IMR-90 (cell line): ENCODE measurements around the gene HAND1. TPM values are rescaled to one million over a fixed set of nuclear protein-coding genes. Genes with fewer than 3 reads are reported as not detected.

ENCODE experiments used
- ATAC-seq: fragments of 200-7000 bp; cut with Tn5 transposase; 2 replicates; pipeline ENCODE4 v1.9.1; 2020; ENCODE audit warnings: low read depth, mild to moderate bottlenecking, moderate library complexity
- BruUV-seq: library from RNA; stranded (reverse); fragments of 400-500 nt; replicated peaks from 2 replicates; lab custom pipeline; 2021; lab: Mats Ljungman, UMichigan
- CTCF ChIA-PET: fragments of 300-600 bp; formaldehyde crosslinking; extraction: SDS; loops from one replicate; lab custom pipeline; 2021; ENCODE audit warnings: antibody characterized with exemption; lab: Yijun Ruan, JAX
- POLR2A ChIA-PET: fragments of 300-600 bp; sonication (Branson Sonifier 250); formaldehyde crosslinking; loops from one replicate; lab custom pipeline; 2022; ENCODE audit warnings: antibody characterized with exemption; ENCODE audit not compliant: unreplicated experiment; lab: Charles Lee
- DNase-seq: peaks from one replicate; pipeline ENCODE4 v3.0.0; 2013
- H2AFZ ChIP-seq: replicated peaks from 2 replicates; pipeline ENCODE3; 2013; ENCODE audit warnings: low read length, mild to moderate bottlenecking; ENCODE audit not compliant: poor library complexity
- H2AK5ac ChIP-seq: 2 replicates; pipeline ENCODE4 v1.6.1; 2013; ENCODE audit warnings: low read depth, low read length, inconsistent platforms
- H2AK9ac ChIP-seq: replicated peaks from 2 replicates; pipeline ENCODE3; 2013; ENCODE audit warnings: mild to moderate bottlenecking, low read depth, low read length, moderate library complexity; ENCODE audit not compliant: poor library complexity
- H2BK120ac ChIP-seq: 2 replicates; pipeline ENCODE4 v1.6.1; 2013; ENCODE audit warnings: low read depth, low read length, inconsistent platforms
- H2BK15ac ChIP-seq: 3 replicates; pipeline ENCODE4 v1.6.1; 2013; ENCODE audit warnings: low read depth, low read length, inconsistent platforms
- H2BK20ac ChIP-seq: 2 replicates; pipeline ENCODE4 v1.6.1; 2013; ENCODE audit warnings: low read depth, mild to moderate bottlenecking, inconsistent platforms, low read length, moderate library complexity
- H2BK5ac ChIP-seq: 2 replicates; pipeline ENCODE4 v1.6.1; 2013; ENCODE audit warnings: mild to moderate bottlenecking, low read depth, low read length, inconsistent platforms; ENCODE audit not compliant: poor library complexity, severe bottlenecking
- H3K14ac ChIP-seq: replicated peaks from 2 replicates; pipeline ENCODE4 v1.6.1; 2013; ENCODE audit warnings: low read depth, low read length, inconsistent platforms
- H3K18ac ChIP-seq: 2 replicates; pipeline ENCODE4 v1.6.1; 2013; ENCODE audit warnings: low read depth, low read length, control low read depth
- H3K23ac ChIP-seq: 2 replicates; pipeline ENCODE4 v1.6.1; 2013; ENCODE audit warnings: low read depth, low read length, inconsistent platforms
- H3K27ac ChIP-seq: 2 replicates; pipeline ENCODE4 v1.5.1; 2013; ENCODE audit warnings: mild to moderate bottlenecking, control low read depth, low read length; ENCODE audit not compliant: insufficient read depth
- H3K27me3 ChIP-seq: 2 replicates; pipeline ENCODE4 v1.6.1; 2013; ENCODE audit warnings: low read length; ENCODE audit not compliant: control insufficient read depth, insufficient read depth
- H3K36me3 ChIP-seq: 2 replicates; pipeline ENCODE4 v1.6.1; 2013; ENCODE audit warnings: low read length, mixed read lengths; ENCODE audit not compliant: control insufficient read depth, insufficient read depth
- H3K4ac ChIP-seq: 2 replicates; pipeline ENCODE4 v1.6.1; 2013; ENCODE audit warnings: low read depth, low read length, inconsistent platforms
- H3K4me1 ChIP-seq: 2 replicates; pipeline ENCODE4 v1.6.1; 2013; ENCODE audit warnings: low read length, mixed read lengths; ENCODE audit not compliant: control insufficient read depth, insufficient read depth
- H3K4me2 ChIP-seq: 2 replicates; pipeline ENCODE4 v1.6.1; 2013; ENCODE audit warnings: low read depth, mild to moderate bottlenecking, control low read depth, low read length, moderate library complexity
- H3K4me3 ChIP-seq: 2 replicates; pipeline ENCODE4 v1.5.1; 2013; ENCODE audit warnings: low read depth, mild to moderate bottlenecking, control low read depth, low read length, moderate library complexity; ENCODE audit not compliant: insufficient read depth
- H3K56ac ChIP-seq: 2 replicates; pipeline ENCODE4 v1.6.1; 2013; ENCODE audit warnings: low read length, inconsistent platforms; ENCODE audit not compliant: insufficient read depth; ENCODE audit errors: extremely low read depth
- H3K79me1 ChIP-seq, 2 experiments: 2 replicates each; pipeline ENCODE4 v1.6.1; 2013; ENCODE audit warnings: low read length in 2 of 2, inconsistent platforms in 1 of 2, low read depth in 1 of 2
- H3K9ac ChIP-seq: 2 replicates; pipeline ENCODE4 v1.6.1; 2013; ENCODE audit warnings: low read depth, low read length, control low read depth
- H3K9me1 ChIP-seq: 2 replicates; pipeline ENCODE4 v1.6.1; 2013; ENCODE audit warnings: low read length, inconsistent platforms; ENCODE audit not compliant: insufficient read depth
- H3K9me3 ChIP-seq: 2 replicates; pipeline ENCODE4 v1.6.1; 2013; ENCODE audit warnings: low read length; ENCODE audit not compliant: control insufficient read depth, insufficient read depth
- H4K20me1 ChIP-seq: 2 replicates; pipeline ENCODE4 v1.6.1; 2013; ENCODE audit warnings: low read length, inconsistent platforms; ENCODE audit not compliant: insufficient read depth
- H4K5ac ChIP-seq: 2 replicates; pipeline ENCODE4 v1.6.1; 2013; ENCODE audit warnings: mild to moderate bottlenecking, low read depth, low read length, control low read depth
- H4K8ac ChIP-seq, 2 experiments: 2 replicates each; pipeline ENCODE4 v1.6.1; 2013; ENCODE audit warnings: low read depth in 2 of 2, low read length in 2 of 2, control low read depth in 1 of 2, inconsistent platforms in 1 of 2
- H4K91ac ChIP-seq: 2 replicates; pipeline ENCODE4 v1.6.1; 2013; ENCODE audit warnings: low read depth, low read length, inconsistent platforms; ENCODE audit not compliant: insufficient read depth
- CEBPB ChIP-seq: IDR thresholded peaks from 2 replicates; pipeline ENCODE4 v1.6.1; 2012; ENCODE audit warnings: low read depth, low read length, improper control_type of control experiment
- RCOR1 ChIP-seq: IDR thresholded peaks from 2 replicates; pipeline ENCODE4 v1.6.1; 2012; ENCODE audit warnings: mild to moderate bottlenecking, low read length, improper control_type of control experiment; ENCODE audit not compliant: insufficient replicate concordance
- WGBS, 2 experiments: methylation state at CpG; one replicate each; pipeline versions ENCODE4 v1.1.5 to v1.1.7; 2013; ENCODE audit warnings: missing lambda C conversion rate in 2 of 2; ENCODE audit not compliant: insufficient read length in 1 of 2; ENCODE audit errors: extremely low coverage in 2 of 2; 5-methylcytosine and 5-hydroxymethylcytosine counted together
- dilution Hi-C: fragments of 300-500 bp; cut with HindIII; formaldehyde crosslinking; loops from one replicate; pipeline ENCODE4 v1.14.3; 2018; ENCODE audit warnings: low sequenced_read_pairs; ENCODE audit not compliant: unreplicated experiment
- in situ Hi-C: fragments of 300-500 bp; cut with MboI; formaldehyde crosslinking; loops from 3 replicates; pipeline ENCODE4 v1.14.3; 2019; ENCODE audit warnings: low sequenced_read_pairs, inconsistent platforms, mixed read lengths
- intact Hi-C: fragments of 100-400 bp; cut with micrococcal nuclease; formaldehyde crosslinking; loops from 2 replicates; pipeline ENCODE4 v1.10.0; 2022
- polyA plus RNA-seq, 3 experiments: library from polyadenylated mRNA; depleted of rRNA; stranded (reverse); fragments of >200 nt; gene quantifications; 2 replicates each; pipeline ENCODE4 v1.2.3, GENCODE V29; 2012; ENCODE audit warnings: low replicate concordance in 1 of 3
- total RNA-seq: library from RNA; depleted of rRNA; stranded (reverse); fragments of >200 nt; gene quantifications from 2 replicates; pipeline ENCODE4 v1.2.3, GENCODE V29; 2012

The HAND1 gene
- total and polyA plus RNA-seq, 2 of the 4 experiments (the other 2 are of a cell fraction): not detected

DNA sequence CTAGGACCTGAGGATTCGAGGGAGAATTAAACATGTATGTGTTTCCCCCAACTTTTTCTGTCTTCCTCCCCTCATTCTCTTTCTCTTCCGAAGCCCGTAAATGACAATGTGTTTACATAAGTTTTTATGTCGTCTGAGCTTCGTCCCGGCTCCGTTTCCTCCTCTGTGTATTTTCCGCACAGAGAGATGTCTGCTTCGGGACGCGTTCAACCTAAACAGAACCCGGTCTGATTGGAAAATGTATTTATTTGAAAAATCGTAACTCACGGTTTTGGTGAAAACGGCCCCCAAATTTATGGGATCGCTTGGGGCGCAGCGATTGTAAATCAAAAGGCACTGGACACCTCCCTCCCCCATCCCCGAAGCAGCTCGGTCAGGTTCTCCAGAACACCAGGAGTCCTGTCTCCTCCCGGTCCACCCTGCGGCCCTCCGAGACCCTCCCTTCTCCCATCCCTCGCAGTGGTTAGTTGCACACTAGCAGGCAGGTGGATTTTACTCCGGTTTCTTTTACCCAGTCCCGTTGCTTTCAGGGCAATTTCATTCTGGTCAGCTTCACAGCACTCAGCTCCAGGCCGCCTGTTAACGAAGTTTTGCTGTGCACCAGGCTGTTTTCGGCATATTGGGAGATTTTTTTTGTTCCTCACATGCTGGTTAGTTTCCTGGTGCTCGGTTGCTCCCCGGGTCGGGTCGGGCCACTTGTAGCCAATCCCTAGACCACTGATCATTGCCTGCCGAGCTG is 5.8 kb upstream of the HAND1 start:
- H4K20me1 ChIP-seq: no peaks in the 10 kb centered on the region; the same call in 1 of the 2 replicates
- H2BK20ac ChIP-seq: no peak overlapping the region
- H3K79me1 ChIP-seq: no peaks in the 10 kb centered on the region
- WGBS, 2 experiments: 0% methylated on average over 6 of the region's 34 CpGs; no CpG with 5 or more reads in 1 of the 2 experiments
- no peak overlapping the region for H3K4me2 ChIP-seq
- H2AK9ac ChIP-seq: no peak overlapping the region
- H3K27me3 ChIP-seq: peaks cover 88% of the 10 kb centered on the region
- ChIA-PET POLR2A (no interaction called here), CTCF (interaction anchor here (1.0 to 1.6 kb wide), 2 partner anchors 10 to 37 kb away, joined by 3 read pairs; no protein-coding TSS in a partner anchor)
- H3K9ac ChIP-seq: no peak overlapping the region
- H3K9me3 ChIP-seq: peaks cover 10% of the 10 kb centered on the region
- dilution Hi-C loops: no loop called here
- no peak overlapping the region for H2AK5ac ChIP-seq
- no peak overlapping the region for H3K4ac ChIP-seq
- H2BK15ac ChIP-seq: no peak overlapping the region
- H3K27ac ChIP-seq: no peak overlapping the region
- H3K36me3 ChIP-seq: no peaks in the 10 kb centered on the region
- no peak overlapping the region for H3K23ac ChIP-seq
- intact Hi-C loops: no loop called here
- DNase-seq: no peak
- H2BK120ac ChIP-seq: no peak overlapping the region
- no peak for ATAC-seq
- no peaks in the 10 kb centered on the region for H3K9me1 ChIP-seq
- no peak overlapping the region for H2BK5ac ChIP-seq
- BruUV-seq: no TSS peak
- in situ Hi-C loops: no loop called here
- TF ChIP-seq RCOR1: no peak
- no peak for TF ChIP-seq CEBPB
- no peak overlapping the region for H3K4me3 ChIP-seq
- H2AFZ ChIP-seq: no peak overlapping the region
- no peaks in the 10 kb centered on the region; the same call in 1 of the 2 replicates for H3K4me1 ChIP-seq
- no peak overlapping the region for H4K8ac ChIP-seq
- no peak overlapping the region for H4K5ac ChIP-seq
- H3K18ac ChIP-seq: no peak overlapping the region
- no peak overlapping the region for H4K91ac ChIP-seq
- H3K56ac ChIP-seq: no peak overlapping the region
- no peak overlapping the region for H3K14ac ChIP-seq
